ENCODE measurements around the gene DLG2. TPM values are rescaled to one million over a fixed set of nuclear protein-coding genes. Genes with fewer than 3 reads are reported as not detected.
"Not testable (repeated sequence)": the region's sequence is repeated elsewhere in the genome, so short reads cannot be mapped to it uniquely, and the experiment has no call there.

DLG2 gene
- total RNA-seq, 1 donor, result 1.3 TPM

- TF ChIP-seq, protein P1, sequence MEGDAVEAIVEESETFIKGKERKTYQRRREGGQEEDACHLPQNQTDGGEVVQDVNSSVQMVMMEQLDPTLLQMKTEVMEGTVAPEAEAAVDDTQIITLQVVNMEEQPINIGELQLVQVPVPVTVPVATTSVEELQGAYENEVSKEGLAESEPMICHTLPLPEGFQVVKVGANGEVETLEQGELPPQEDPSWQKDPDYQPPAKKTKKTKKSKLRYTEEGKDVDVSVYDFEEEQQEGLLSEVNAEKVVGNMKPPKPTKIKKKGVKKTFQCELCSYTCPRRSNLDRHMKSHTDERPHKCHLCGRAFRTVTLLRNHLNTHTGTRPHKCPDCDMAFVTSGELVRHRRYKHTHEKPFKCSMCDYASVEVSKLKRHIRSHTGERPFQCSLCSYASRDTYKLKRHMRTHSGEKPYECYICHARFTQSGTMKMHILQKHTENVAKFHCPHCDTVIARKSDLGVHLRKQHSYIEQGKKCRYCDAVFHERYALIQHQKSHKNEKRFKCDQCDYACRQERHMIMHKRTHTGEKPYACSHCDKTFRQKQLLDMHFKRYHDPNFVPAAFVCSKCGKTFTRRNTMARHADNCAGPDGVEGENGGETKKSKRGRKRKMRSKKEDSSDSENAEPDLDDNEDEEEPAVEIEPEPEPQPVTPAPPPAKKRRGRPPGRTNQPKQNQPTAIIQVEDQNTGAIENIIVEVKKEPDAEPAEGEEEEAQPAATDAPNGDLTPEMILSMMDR (IDR thresholded peaks at IDR 0.05; ENCODE audit: insufficient read depth, low read depth, low read length), result no peak
- no peak overlapping the region for H3K4me3 ChIP-seq (ENCODE audit: low read depth, low read length)
- no peak for DNase-seq (ENCODE audit: low read depth)
Observed at GRCh38 chr11:85391141-85391540, 236.0 kb downstream of the DLG2 start.

DNA sequence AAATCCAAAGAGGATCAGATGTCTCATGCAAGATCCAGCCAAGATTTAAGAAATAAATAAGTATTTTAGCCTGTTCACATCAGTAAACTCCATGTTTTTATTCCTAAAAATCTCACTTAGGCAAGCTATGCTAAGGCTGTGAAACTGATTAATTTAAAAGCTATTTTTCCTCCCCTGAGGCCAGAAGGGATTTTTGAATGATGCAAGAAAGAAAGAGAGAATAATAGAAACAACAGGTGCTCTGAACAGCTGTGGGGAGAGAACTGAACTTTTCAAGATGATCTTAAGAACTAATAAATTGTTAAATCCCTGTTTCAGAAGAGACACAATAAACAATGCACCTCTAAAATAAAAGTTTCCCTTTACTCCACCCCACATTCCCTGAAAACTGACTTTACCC lies 241.6 kb downstream of the DLG2 start:
- H3K4me3 ChIP-seq (ENCODE audit: low read depth, low read length), result no peak overlapping the region
- no peak for DNase-seq (ENCODE audit: low read depth)
- TF ChIP-seq, protein P1 (IDR thresholded peaks at IDR 0.05; ENCODE audit: insufficient read depth, low read depth, low read length), result no peak

DNA sequence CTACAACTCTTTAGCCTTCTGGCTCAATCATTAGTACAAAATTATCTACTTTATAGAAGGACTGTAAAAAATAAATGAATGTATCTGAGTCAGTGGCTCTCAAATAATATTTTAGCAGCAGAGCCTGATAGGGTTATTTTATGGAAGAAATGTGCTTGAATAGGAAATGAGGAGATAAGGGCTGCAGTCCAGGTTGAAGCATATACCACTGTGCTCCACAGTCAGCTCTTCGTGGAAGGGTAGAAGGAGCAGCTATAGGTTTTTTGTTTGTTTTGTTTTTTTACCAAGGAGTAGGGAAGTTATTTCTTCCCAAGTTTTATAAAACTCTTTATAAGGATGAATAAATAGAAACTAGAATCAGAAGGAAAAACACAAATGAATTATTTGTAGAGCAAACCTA lies 242.0 kb downstream of the DLG2 start:
- TF ChIP-seq, protein P1 (IDR thresholded peaks at IDR 0.05; ENCODE audit: insufficient read depth, low read depth, low read length), result no peak
- no peak overlapping the region for H3K4me3 ChIP-seq (ENCODE audit: low read depth, low read length)
- no peak for DNase-seq (ENCODE audit: low read depth)

DNA sequence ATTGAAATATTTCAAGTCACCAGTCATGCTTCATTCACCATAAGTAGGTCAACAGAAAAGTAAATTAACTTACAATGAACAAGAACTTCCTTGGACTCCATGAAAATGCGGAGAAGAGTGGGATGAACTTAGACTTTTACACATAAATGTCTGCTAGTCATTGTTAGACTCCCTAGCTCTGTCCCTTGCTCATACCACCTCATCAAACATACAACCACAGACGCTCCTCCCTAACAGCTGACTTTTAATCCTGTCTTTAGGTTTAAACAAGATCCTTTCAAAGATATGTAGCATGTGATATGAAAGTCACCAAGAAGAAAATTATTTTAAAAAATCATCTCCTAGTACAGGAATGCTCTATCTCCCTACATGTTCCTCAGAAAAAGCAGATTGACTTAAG lies 248.1 kb downstream of the DLG2 start:
- no peak for DNase-seq (ENCODE audit: low read depth)
- no peak overlapping the region for H3K4me3 ChIP-seq (ENCODE audit: low read depth, low read length)

GRCh38 chr11:85377901-85378300 lies 249.2 kb downstream of the DLG2 start:
- no peak for DNase-seq (ENCODE audit: low read depth)
- H3K4me3 ChIP-seq (ENCODE audit: low read depth, low read length), result no peak overlapping the region
- TF ChIP-seq, protein P1 (IDR thresholded peaks at IDR 0.05; ENCODE audit: insufficient read depth, low read depth, low read length), result no peak

More for the DNA sequence above, 248.1 kb downstream of the DLG2 start:
- TF ChIP-seq, protein P1 (IDR thresholded peaks at IDR 0.05; ENCODE audit: insufficient read depth, low read depth, low read length), result no peak

- H3K4me3 ChIP-seq (ENCODE audit: low read depth, low read length), result no peak overlapping the region
- no peak for DNase-seq (ENCODE audit: low read depth)
- TF ChIP-seq, protein P1 (IDR thresholded peaks at IDR 0.05; ENCODE audit: insufficient read depth, low read depth, low read length), result no peak
Observed at GRCh38 chr11:85359859-85360258, 267.3 kb downstream of the DLG2 start.

GRCh38 chr11:85355921-85356320 lies 271.2 kb downstream of the DLG2 start:
- no peak for DNase-seq (ENCODE audit: low read depth)
- TF ChIP-seq, protein P1 (IDR thresholded peaks at IDR 0.05; ENCODE audit: insufficient read depth, low read depth, low read length), result no peak
- no peak overlapping the region for H3K4me3 ChIP-seq (ENCODE audit: low read depth, low read length)

DNA sequence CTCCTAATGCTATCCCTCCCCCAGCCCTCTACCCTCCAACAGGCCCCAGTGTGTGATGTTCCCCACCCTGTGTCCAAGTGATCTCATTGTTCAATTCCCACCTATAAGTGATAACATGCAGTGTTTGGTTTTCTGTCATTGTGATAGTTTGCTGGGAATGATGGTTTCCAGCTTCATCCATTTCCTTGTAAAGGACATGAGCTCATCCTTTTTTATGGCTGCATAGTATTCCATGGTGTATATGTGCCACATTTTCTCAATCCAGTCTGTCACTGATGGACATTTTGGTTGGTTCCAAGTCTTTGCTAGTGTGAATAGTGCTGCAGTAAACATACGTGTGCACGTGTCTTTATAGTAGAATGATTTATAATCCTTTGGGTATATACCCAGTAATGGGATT lies 277.6 kb downstream of the DLG2 start:
- H3K4me3 ChIP-seq (ENCODE audit: low read depth, low read length); DNase-seq (ENCODE audit: low read depth): not testable (repeated sequence)
